B cell (primary cell): Measurements from ENCODE around the gene GABRA6. TPM values are rescaled to one million over a fixed set of nuclear protein-coding genes. Genes with fewer than 3 reads are reported as not detected.

ENCODE experiments used
- ATAC-seq: fragments of 200-7000 bp; cut with Tn5 transposase; one replicate; pipeline ENCODE4 v1.10.0; 2021; ENCODE audit warnings: low read depth, mild to moderate bottlenecking, moderate number of reproducible peaks, moderate library complexity
- CTCF ChIA-PET: fragments of 350-600 bp; sonication (Branson Sonifier 250); formaldehyde crosslinking; loops from one replicate; lab custom pipeline; 2021; ENCODE audit warnings: antibody characterized with exemption, inconsistent platforms; lab: Charles Lee
- POLR2A ChIA-PET: fragments of 350-600 bp; sonication (Branson Sonifier 250); formaldehyde crosslinking; loops from one replicate; lab custom pipeline; 2021; ENCODE audit warnings: antibody characterized with exemption; lab: Charles Lee
- DNase-seq: peaks from one replicate; pipeline ENCODE4 v3.0.0; 2013
- H2AFZ ChIP-seq: 2 replicates; pipeline ENCODE4 v1.6.1; 2012; ENCODE audit warnings: mild to moderate bottlenecking, low read depth, low read length; ENCODE audit not compliant: insufficient read depth, poor library complexity, severe bottlenecking
- H3K27ac ChIP-seq, 2 donors: 1 replicate in 1 of 2; 2 replicates in 1 of 2; pipeline ENCODE4 v1.5.1; 2012 to 2013; ENCODE audit warnings: low read length in 2 of 2, mild to moderate bottlenecking in 2 of 2, moderate library complexity in 1 of 2
- H3K27me3 ChIP-seq, 4 experiments: fragments of 200-600 bp in 1 of 4; sonication (generic) in 1 of 4; replicated peaks in 1 of 4; 1 replicate in 2 of 4; 2 replicates in 2 of 4; pipeline versions ENCODE4 v1.6.1 to v1.7.0; 2013 to 2016; ENCODE audit warnings: low read length in 3 of 4, mild to moderate bottlenecking in 2 of 4, mixed read lengths in 1 of 4, moderate library complexity in 1 of 4; ENCODE audit not compliant: insufficient read depth in 4 of 4, control insufficient read depth in 3 of 4; ENCODE audit errors: control extremely low read depth in 1 of 4
- H3K36me3 ChIP-seq, 2 experiments: replicated peaks in 1 of 2; 1 replicate in 1 of 2; 2 replicates in 1 of 2; pipeline versions ENCODE4 v1.6.1 to v1.7.1; 2013; ENCODE audit warnings: low read length in 1 of 2; ENCODE audit not compliant: insufficient read depth in 2 of 2, control insufficient read depth in 1 of 2; ENCODE audit errors: control extremely low read depth in 1 of 2, extremely low read depth in 1 of 2
- H3K4me1 ChIP-seq, 2 donors: fragments of 200-600 bp in 1 of 2; sonication (generic) in 1 of 2; 1 replicate in 1 of 2; 2 replicates in 1 of 2; pipeline versions ENCODE4 v1.5.1 to v1.6.1; 2013 to 2017; ENCODE audit warnings: low read length in 2 of 2; ENCODE audit not compliant: control insufficient read depth in 2 of 2, insufficient read depth in 2 of 2
- H3K4me2 ChIP-seq: replicated peaks from 2 replicates; pipeline ENCODE3; 2012; ENCODE audit warnings: mild to moderate bottlenecking, low read depth, low read length; ENCODE audit not compliant: poor library complexity, severe bottlenecking
- H3K4me3 ChIP-seq, 5 experiments: fragments of 200-600 bp in 1 of 5; sonication (generic) in 1 of 5; 1 replicate in 3 of 5; 2 replicates in 2 of 5; pipeline versions ENCODE4 v1.5.1 to v1.7.0; 2011 to 2016; ENCODE audit warnings: low read length in 4 of 5, mild to moderate bottlenecking in 4 of 5, low read depth in 2 of 5, control low read depth in 1 of 5, moderate library complexity in 1 of 5; ENCODE audit not compliant: insufficient read depth in 1 of 5; ENCODE audit errors: control extremely low read depth in 1 of 5, extremely low read depth in 1 of 5
- H3K79me2 ChIP-seq: fragments of 200-600 bp; sonication (generic); one replicate; pipeline ENCODE4 v1.6.0; 2016; ENCODE audit warnings: low read length; ENCODE audit not compliant: control insufficient read depth, insufficient read depth
- H3K9ac ChIP-seq: fragments of 200-600 bp; sonication (generic); 2 replicates; pipeline ENCODE4 v1.6.1; 2017; ENCODE audit warnings: mild to moderate bottlenecking, low read length, moderate library complexity
- H3K9me3 ChIP-seq, 3 donors: one replicate each; pipeline versions ENCODE4 v1.6.1 to v1.7.1; 2013; ENCODE audit warnings: low read length in 2 of 3; ENCODE audit not compliant: control insufficient read depth in 2 of 3, insufficient read depth in 1 of 3; ENCODE audit errors: control extremely low read depth in 1 of 3
- H4K20me1 ChIP-seq: 2 replicates; pipeline ENCODE4 v1.6.0; 2012; ENCODE audit warnings: mild to moderate bottlenecking, low read length; ENCODE audit not compliant: insufficient read depth, control insufficient read depth, poor library complexity, severe bottlenecking
- H3K27ac Mint-ChIP-seq: one replicate; pipeline ENCODE4 v1.8.0; 2021; ENCODE audit warnings: mixed read lengths
- H3K27me3 Mint-ChIP-seq: one replicate; pipeline ENCODE4 v1.8.0; 2021; ENCODE audit warnings: mixed read lengths
- H3K4me1 Mint-ChIP-seq: one replicate; pipeline ENCODE4 v1.8.0; 2021; ENCODE audit warnings: mixed read lengths
- H3K4me3 Mint-ChIP-seq: one replicate; pipeline ENCODE4 v1.8.0; 2021; ENCODE audit warnings: mixed read lengths
- H3K9me3 Mint-ChIP-seq: one replicate; pipeline ENCODE4 v1.8.0; 2022; ENCODE audit warnings: mixed read lengths; ENCODE audit not compliant: insufficient read depth
- EZH2 ChIP-seq: IDR thresholded peaks from 2 replicates; pipeline ENCODE4 v1.6.1; 2012; ENCODE audit warnings: borderline replicate concordance, low read depth, mild to moderate bottlenecking, moderate library complexity, low read length; ENCODE audit not compliant: insufficient read depth, poor library complexity, severe bottlenecking
- WGBS: methylation state at CpG from one replicate; pipeline ENCODE4 v1.1.5; 2013; ENCODE audit warnings: missing lambda C conversion rate; ENCODE audit not compliant: insufficient coverage; 5-methylcytosine and 5-hydroxymethylcytosine counted together
- intact Hi-C: fragments of 100-400 bp; cut with micrococcal nuclease; formaldehyde crosslinking; loops from one replicate; pipeline ENCODE4 v1.10.0; 2022
- polyA plus RNA-seq: library from polyadenylated mRNA; depleted of rRNA; stranded (reverse); fragments of >200 nt; gene quantifications from 2 replicates; pipeline ENCODE4 v1.2.3, GENCODE V29; 2012
- total RNA-seq, 2 donors: library from RNA; stranded (reverse); fragments of 120-200 nt in 1 of 2; gene quantifications; 1 replicate in 1 of 2; 2 replicates in 1 of 2; pipeline versions ENCODE4 v1.2.3 to v1.2.4, GENCODE V29; 2013 to 2022
- TF ChIP-seq, protein P1 (sequence below): fragments of 200-600 bp; IDR thresholded peaks from one replicate; pipeline ENCODE4 v1.8.0; 2022; ENCODE audit warnings: antibody characterized with exemption, mild to moderate bottlenecking

GABRA6 gene
- total and polyA plus RNA-seq, 2 donors (not counting 1 experiment from before 2014, with no cell fraction given) = not detected

DNA sequence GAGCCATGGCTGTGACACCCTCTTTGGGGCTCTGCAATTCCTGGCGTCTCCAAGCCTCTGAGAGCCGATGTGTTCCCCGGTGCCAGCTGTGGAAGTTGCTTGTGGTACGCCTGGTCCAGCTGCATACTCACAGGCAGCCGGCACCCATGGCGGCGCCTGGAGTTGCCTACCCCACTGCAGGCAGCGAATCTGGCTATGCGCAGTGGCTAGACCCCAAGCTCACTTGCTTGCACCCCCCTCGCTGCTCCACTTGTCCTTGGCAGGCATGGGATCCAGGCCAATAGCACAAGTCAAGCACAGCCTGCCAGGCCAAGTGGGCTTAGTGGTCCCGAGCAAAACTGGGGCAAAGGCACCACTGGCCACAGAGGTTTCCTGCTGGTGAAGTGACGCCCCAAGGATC, 24.7 kb upstream of the GABRA6 start:
- Histone ChIP-seq H4K20me1 (no peaks in the 10 kb centered on the region), H3K79me2 (no peaks in the 10 kb centered on the region), H3K4me2 (no peak overlapping the region), H3K27me3 (no peaks in the 10 kb centered on the region), H3K4me3 (no peak overlapping the region), H3K4me1 (no peaks in the 10 kb centered on the region), H3K36me3 (no peaks in the 10 kb centered on the region), H3K9ac (no peak overlapping the region), H2AFZ (no peak overlapping the region), H3K27ac (no peak overlapping the region), H3K9me3 (peaks cover 0 to 4% (median 0%) of the 10 kb centered on the region in 3 donors)
- Mint-ChIP-seq H3K4me3 (no peak overlapping the region), H3K27ac (no peak overlapping the region), H3K27me3 (no peaks in the 10 kb centered on the region), H3K9me3 (no peaks in the 10 kb centered on the region), H3K4me1 (no peaks in the 10 kb centered on the region)
- ChIA-PET POLR2A (no interaction called here), CTCF (no interaction called here)
- ATAC-seq (no peak), DNase-seq (no peak)
- TF ChIP-seq, protein P1, sequence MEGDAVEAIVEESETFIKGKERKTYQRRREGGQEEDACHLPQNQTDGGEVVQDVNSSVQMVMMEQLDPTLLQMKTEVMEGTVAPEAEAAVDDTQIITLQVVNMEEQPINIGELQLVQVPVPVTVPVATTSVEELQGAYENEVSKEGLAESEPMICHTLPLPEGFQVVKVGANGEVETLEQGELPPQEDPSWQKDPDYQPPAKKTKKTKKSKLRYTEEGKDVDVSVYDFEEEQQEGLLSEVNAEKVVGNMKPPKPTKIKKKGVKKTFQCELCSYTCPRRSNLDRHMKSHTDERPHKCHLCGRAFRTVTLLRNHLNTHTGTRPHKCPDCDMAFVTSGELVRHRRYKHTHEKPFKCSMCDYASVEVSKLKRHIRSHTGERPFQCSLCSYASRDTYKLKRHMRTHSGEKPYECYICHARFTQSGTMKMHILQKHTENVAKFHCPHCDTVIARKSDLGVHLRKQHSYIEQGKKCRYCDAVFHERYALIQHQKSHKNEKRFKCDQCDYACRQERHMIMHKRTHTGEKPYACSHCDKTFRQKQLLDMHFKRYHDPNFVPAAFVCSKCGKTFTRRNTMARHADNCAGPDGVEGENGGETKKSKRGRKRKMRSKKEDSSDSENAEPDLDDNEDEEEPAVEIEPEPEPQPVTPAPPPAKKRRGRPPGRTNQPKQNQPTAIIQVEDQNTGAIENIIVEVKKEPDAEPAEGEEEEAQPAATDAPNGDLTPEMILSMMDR = no peak
- no peak for TF ChIP-seq EZH2
- intact Hi-C loops = no loop called here
- 99% methylated on average over 11 of the region's 12 CpGs for WGBS

DNA sequence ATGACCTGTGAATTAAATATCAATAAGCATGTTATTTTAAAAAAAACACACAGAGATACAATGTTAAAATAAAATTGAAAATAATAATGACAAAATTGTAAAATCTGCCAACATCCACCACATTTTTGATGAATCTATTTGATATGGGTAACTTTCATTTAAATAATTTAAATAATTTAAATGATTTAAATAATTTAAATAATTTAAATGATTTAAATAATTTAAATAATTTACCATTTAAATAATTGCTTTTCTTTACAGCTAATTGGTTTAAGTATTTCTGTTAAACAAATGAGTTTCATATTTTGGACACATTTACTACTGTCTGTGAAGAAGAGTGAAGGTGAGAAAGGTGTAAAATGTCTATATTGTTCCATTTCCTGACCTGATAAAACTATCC, 22.1 kb upstream of the GABRA6 start:
- H3K4me3 Mint-ChIP-seq = no peak overlapping the region
- no peak overlapping the region for H3K9ac ChIP-seq
- POLR2A ChIA-PET = no interaction called here

More for the DNA sequence above, 22.1 kb upstream of the GABRA6 start:
- no peaks in the 10 kb centered on the region for H3K4me1 ChIP-seq
- intact Hi-C loops = no loop called here
- no peak overlapping the region for H3K27ac ChIP-seq
- Mint-ChIP-seq H3K27me3 (no peaks in the 10 kb centered on the region), H3K4me1 (no peaks in the 10 kb centered on the region), H3K9me3 (no peaks in the 10 kb centered on the region), H3K27ac (no peak overlapping the region)
- H4K20me1 ChIP-seq = no peaks in the 10 kb centered on the region
- H3K36me3 ChIP-seq = no peaks in the 10 kb centered on the region
- peaks cover 0 to 4% (median 0%) of the 10 kb centered on the region in 3 donors for H3K9me3 ChIP-seq
- H3K4me2 ChIP-seq = no peak overlapping the region
- TF ChIP-seq EZH2 = no peak
- TF ChIP-seq, protein P1 = no peak
- H3K79me2 ChIP-seq = no peaks in the 10 kb centered on the region
- CTCF ChIA-PET = no interaction called here
- ATAC-seq (no peak), DNase-seq (no peak)
- no peaks in the 10 kb centered on the region for H3K27me3 ChIP-seq
- no peak overlapping the region for H2AFZ ChIP-seq
- no peak overlapping the region for H3K4me3 ChIP-seq
